Smooth muscle cell (in vitro differentiated cells): Measurements from ENCODE around the gene TMEM132D. TPM values are rescaled to one million over a fixed set of nuclear protein-coding genes. Genes with fewer than 3 reads are reported as not detected.

Experiments used
- DNase-seq: peaks from one replicate; lab custom pipeline; 2025; ENCODE audit not compliant: unreplicated experiment; lab: John Stamatoyannopoulos, UW
- H2AFZ ChIP-seq: fragments of 200-600 bp; sonication (generic); 2 replicates; pipeline ENCODE4 v1.6.0; 2016; ENCODE audit warnings: antibody characterized with exemption, low read depth, mild to moderate bottlenecking
- H3F3A ChIP-seq: fragments of 200-600 bp; sonication (generic); 2 replicates; pipeline ENCODE4 v1.6.0; 2017; ENCODE audit warnings: antibody characterized with exemption, low read depth
- H3K27ac ChIP-seq: fragments of 200-600 bp; sonication (generic); 2 replicates; pipeline ENCODE4 v1.5.1; 2016; ENCODE audit warnings: low read depth, mild to moderate bottlenecking
- H3K27me3 ChIP-seq: fragments of 200-600 bp; sonication (generic); 2 replicates; pipeline ENCODE4 v1.6.1; 2016; ENCODE audit warnings: low read depth, mild to moderate bottlenecking
- H3K36me3 ChIP-seq: fragments of 200-600 bp; sonication (generic); 2 replicates; pipeline ENCODE4 v1.5.1; 2016; ENCODE audit warnings: low read depth
- H3K4me1 ChIP-seq: fragments of 200-600 bp; sonication (generic); 2 replicates; pipeline ENCODE4 v1.5.1; 2016; ENCODE audit warnings: low read depth
- H3K4me2 ChIP-seq: fragments of 200-600 bp; sonication (generic); 2 replicates; pipeline ENCODE4 v1.6.0; 2016; ENCODE audit warnings: mild to moderate bottlenecking
- H3K4me3 ChIP-seq: fragments of 200-600 bp; sonication (generic); 2 replicates; pipeline ENCODE4 v1.5.1; 2016; ENCODE audit warnings: mild to moderate bottlenecking
- H3K79me2 ChIP-seq: fragments of 200-600 bp; sonication (generic); 2 replicates; pipeline ENCODE4 v1.6.0; 2016; ENCODE audit warnings: low read depth, mild to moderate bottlenecking
- H3K9ac ChIP-seq: fragments of 200-600 bp; sonication (generic); 2 replicates; pipeline ENCODE4 v1.6.0; 2016; ENCODE audit warnings: low read depth
- H3K9me3 ChIP-seq: fragments of 200-600 bp; sonication (generic); replicated peaks from 2 replicates; pipeline ENCODE4 v1.5.1; 2016; ENCODE audit warnings: low read depth
- H4K20me1 ChIP-seq: fragments of 200-600 bp; sonication (generic); 2 replicates; pipeline ENCODE4 v1.6.0; 2016; ENCODE audit warnings: low read depth
- WGBS: methylation state at CpG from one replicate; pipeline ENCODE4 v1.1.7; 2016; ENCODE audit warnings: low lambda C conversion rate; 5-methylcytosine and 5-hydroxymethylcytosine counted together
- polyA plus RNA-seq: library from polyadenylated mRNA; unstranded; fragments of >200 nt; fragmentation: Nextera tagmentation; extraction: Ambion mirVana; gene quantifications from 2 replicates; pipeline ENCODE4 v1.2.1, GENCODE V29; 2016
- total RNA-seq: library from RNA; depleted of rRNA; stranded (reverse); fragments of >200 nt; gene quantifications from 2 replicates; pipeline ENCODE4 v1.2.3, GENCODE V29; 2014
- TF ChIP-seq, protein P1 (sequence below): fragments of 200-600 bp; sonication (generic); IDR thresholded peaks from 2 replicates; pipeline ENCODE4 v1.5.1; 2017; ENCODE audit warnings: borderline replicate concordance, mild to moderate bottlenecking, antibody characterized with exemption; ENCODE audit not compliant: insufficient read depth, poor library complexity, severe bottlenecking

Gene TMEM132D
- total and polyA plus RNA-seq, 2 experiments from 2014 or later: not detected

DNA sequence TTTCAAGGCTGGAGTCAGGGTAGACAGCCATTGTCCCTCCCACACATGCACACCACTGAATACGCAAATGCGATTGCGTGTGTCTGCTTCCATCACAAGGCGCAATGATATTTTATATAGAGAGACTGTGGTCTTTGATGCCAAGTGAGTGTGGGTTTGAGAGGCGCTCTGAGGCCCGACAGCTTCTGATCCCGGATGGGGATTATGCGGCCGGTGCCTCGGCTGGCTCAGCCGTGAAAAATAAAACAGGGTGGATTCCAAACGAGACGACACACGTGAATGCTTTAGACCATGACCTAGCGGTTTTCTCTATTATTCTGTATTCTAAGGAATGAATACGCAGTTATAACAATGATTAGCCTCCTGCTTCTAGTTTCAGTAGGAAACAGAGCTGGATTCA lies 72.5 kb downstream of the TMEM132D start:
- Histone ChIP-seq H3K4me3 (no peak overlapping the region), H3K9ac (no peak overlapping the region), H3K4me2 (no peak overlapping the region), H3K36me3 (no peaks in the 10 kb centered on the region), H3K79me2 (no peaks in the 10 kb centered on the region), H3K4me1 (no peaks in the 10 kb centered on the region), H3F3A (no peaks in the 10 kb centered on the region), H3K27ac (no peak overlapping the region), H3K27me3 (peaks cover 8% of the 10 kb centered on the region), H2AFZ (no peak overlapping the region), H4K20me1 (no peaks in the 10 kb centered on the region), H3K9me3 (no peaks in the 10 kb centered on the region)
- TF ChIP-seq, protein P1, sequence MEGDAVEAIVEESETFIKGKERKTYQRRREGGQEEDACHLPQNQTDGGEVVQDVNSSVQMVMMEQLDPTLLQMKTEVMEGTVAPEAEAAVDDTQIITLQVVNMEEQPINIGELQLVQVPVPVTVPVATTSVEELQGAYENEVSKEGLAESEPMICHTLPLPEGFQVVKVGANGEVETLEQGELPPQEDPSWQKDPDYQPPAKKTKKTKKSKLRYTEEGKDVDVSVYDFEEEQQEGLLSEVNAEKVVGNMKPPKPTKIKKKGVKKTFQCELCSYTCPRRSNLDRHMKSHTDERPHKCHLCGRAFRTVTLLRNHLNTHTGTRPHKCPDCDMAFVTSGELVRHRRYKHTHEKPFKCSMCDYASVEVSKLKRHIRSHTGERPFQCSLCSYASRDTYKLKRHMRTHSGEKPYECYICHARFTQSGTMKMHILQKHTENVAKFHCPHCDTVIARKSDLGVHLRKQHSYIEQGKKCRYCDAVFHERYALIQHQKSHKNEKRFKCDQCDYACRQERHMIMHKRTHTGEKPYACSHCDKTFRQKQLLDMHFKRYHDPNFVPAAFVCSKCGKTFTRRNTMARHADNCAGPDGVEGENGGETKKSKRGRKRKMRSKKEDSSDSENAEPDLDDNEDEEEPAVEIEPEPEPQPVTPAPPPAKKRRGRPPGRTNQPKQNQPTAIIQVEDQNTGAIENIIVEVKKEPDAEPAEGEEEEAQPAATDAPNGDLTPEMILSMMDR: no peak
- no peak for DNase-seq
- WGBS: 89% methylated on average over 16 of the region's 16 CpGs

DNA sequence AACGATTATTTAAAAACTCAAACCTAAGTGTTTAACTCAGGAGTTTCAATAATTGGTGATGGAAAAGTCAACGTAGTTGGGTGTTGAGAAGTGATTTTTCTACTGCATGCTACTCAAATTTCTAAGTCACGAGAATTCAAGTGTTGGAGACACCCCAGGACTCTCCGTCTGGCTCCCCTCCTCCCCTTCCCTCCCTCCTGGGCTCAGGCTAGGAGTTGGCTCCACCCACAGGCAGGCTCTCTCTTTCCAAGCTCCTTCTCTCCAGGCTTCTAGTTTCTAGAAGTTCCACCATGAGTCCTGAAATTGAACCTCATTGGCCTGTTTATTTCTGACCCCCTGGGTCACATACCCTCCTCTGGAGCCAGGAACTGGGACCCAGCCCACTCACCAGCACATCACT lies 73.0 kb downstream of the TMEM132D start:
- Histone ChIP-seq H3K79me2 (no peaks in the 10 kb centered on the region), H3F3A (no peaks in the 10 kb centered on the region), H3K4me3 (no peak overlapping the region), H3K27ac (no peak overlapping the region), H4K20me1 (no peaks in the 10 kb centered on the region), H3K27me3 (peaks cover 8% of the 10 kb centered on the region), H3K36me3 (no peaks in the 10 kb centered on the region), H3K4me2 (no peak overlapping the region), H3K4me1 (no peaks in the 10 kb centered on the region), H3K9me3 (no peaks in the 10 kb centered on the region), H2AFZ (no peak overlapping the region), H3K9ac (no peak overlapping the region)
- TF ChIP-seq, protein P1: no peak
- DNase-seq: no peak
- WGBS: 54% methylated on average over 4 of the region's 4 CpGs

DNA sequence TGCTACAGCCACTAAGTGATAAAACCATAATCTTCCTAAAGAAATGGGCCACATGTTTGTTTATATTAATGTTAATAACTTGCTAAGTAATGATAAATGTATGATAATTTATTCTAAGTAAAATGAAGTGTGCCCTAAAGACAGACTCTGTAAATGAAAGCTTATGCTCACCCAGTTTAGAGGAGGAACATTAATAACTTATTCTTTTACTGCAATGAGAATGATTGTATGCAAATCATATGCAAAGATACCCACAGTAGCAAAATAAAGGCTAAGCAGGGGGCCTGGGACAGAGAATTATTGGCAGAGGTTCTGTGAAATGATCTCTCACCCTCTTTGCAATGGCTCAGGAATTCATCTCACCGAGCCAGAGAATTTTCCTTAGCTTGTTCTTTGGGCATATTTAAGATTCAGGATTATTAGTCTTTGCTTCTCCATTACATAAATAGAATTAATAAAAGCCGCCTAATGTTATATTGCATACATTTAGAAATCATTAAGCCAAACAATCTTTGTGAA lies 75.9 kb downstream of the TMEM132D start:
- WGBS: 55% methylated on average over 2 of the region's 2 CpGs
- Histone ChIP-seq H3K9me3 (no peaks in the 10 kb centered on the region), H3K9ac (no peak overlapping the region), H3K4me3 (no peak overlapping the region), H3K4me2 (no peak overlapping the region), H2AFZ (no peak overlapping the region), H3K27ac (no peak overlapping the region), H3K36me3 (no peaks in the 10 kb centered on the region), H3K79me2 (no peaks in the 10 kb centered on the region), H3K27me3 (peaks cover 8% of the 10 kb centered on the region), H4K20me1 (no peaks in the 10 kb centered on the region), H3K4me1 (no peaks in the 10 kb centered on the region), H3F3A (no peaks in the 10 kb centered on the region)
- DNase-seq: no peak
- TF ChIP-seq, protein P1: no peak
